Stomach (tissue), 9 donors: ENCODE measurements around the gene PSMB2. TPM values are rescaled to one million over a fixed set of nuclear protein-coding genes. Genes with fewer than 3 reads are reported as not detected.

Source experiments
- DNase-seq, 2 donors: peaks; one replicate each; pipeline versions ENCODE4 v3.0.0 to v3.0.0-alpha.2; 2013 to 2019
- H3K27ac ChIP-seq, 5 donors: fragments of 200-600 bp in 4 of 5; sonication (generic) in 4 of 5; one replicate each; pipeline ENCODE4 v1.5.1; 2013 to 2019; ENCODE audit warnings: mild to moderate bottlenecking in 1 of 5, moderate library complexity in 1 of 5
- H3K27me3 ChIP-seq, 3 donors: fragments of 200-600 bp; sonication (generic); one replicate each; pipeline ENCODE4 v1.5.1; 2017 to 2019; ENCODE audit warnings: mixed run types in 1 of 3
- H3K36me3 ChIP-seq, 4 donors: fragments of 200-600 bp; sonication (generic); 1 replicate in 3 of 4; 2 replicates in 1 of 4; pipeline ENCODE4 v1.5.1; 2016 to 2019
- H3K4me1 ChIP-seq, 4 donors: fragments of 200-600 bp; sonication (generic); one replicate each; pipeline ENCODE4 v1.5.1; 2016 to 2019
- H3K4me3 ChIP-seq, 4 donors: fragments of 200-600 bp; sonication (generic) in 3 of 4; one replicate each; pipeline ENCODE4 v1.5.1; 2016 to 2019; ENCODE audit warnings: mild to moderate bottlenecking in 1 of 4
- H3K9me3 ChIP-seq, 4 donors: fragments of 200-600 bp; sonication (generic); one replicate each; pipeline ENCODE4 v1.5.1; 2016 to 2019
- EP300 ChIP-seq: sonication (generic); formaldehyde crosslinking; IDR thresholded peaks from one replicate; pipeline ENCODE4 v1.6.1; 2017; ENCODE audit warnings: antibody characterized with exemption
- POLR2A ChIP-seq, 4 donors: fragments of 450-650 bp; IDR thresholded peaks; one replicate each; pipeline ENCODE4 v1.6.1; 2016; ENCODE audit warnings: antibody characterized with exemption in 4 of 4, control low read depth in 2 of 4, mild to moderate bottlenecking in 1 of 4, moderate library complexity in 1 of 4
- POLR2AphosphoS5 ChIP-seq, 3 donors: sonication (generic); formaldehyde crosslinking; IDR thresholded peaks; one replicate each; pipeline ENCODE4 v1.6.1; 2016; ENCODE audit warnings: antibody characterized with exemption in 3 of 3
- WGBS, 5 donors: extraction: QIAGEN DNeasy Blood & Tissue Kit in 3 of 5; methylation state at CpG; one replicate each; pipeline versions ENCODE4 v1.1.5 to v1.1.7; 2013 to 2018; 5-methylcytosine and 5-hydroxymethylcytosine counted together
- intact Hi-C: fragments of 100-400 bp; cut with DNase I; formaldehyde crosslinking; loops from one replicate; pipeline ENCODE4 v1.15.1; 2023; ENCODE audit warnings: low total_unique reads
- polyA plus RNA-seq, 3 donors: library from polyadenylated mRNA; stranded (reverse); fragments of 200-250 nt; gene quantifications; one replicate each; pipeline ENCODE4 v1.2.3, GENCODE V29; 2013
- total RNA-seq, 5 donors: library from RNA; depleted of rRNA; stranded (reverse); fragments of >200 nt; gene quantifications; one replicate each; pipeline versions ENCODE4 v1.1.0 to v1.2.3, GENCODE V29; 2014 to 2016
- TF ChIP-seq, protein P1 (sequence below), 7 experiments: fragments of 450-650 bp in 4 of 7; fragments of 200-600 bp in 3 of 7; sonication (generic) in 3 of 7; IDR thresholded peaks; one replicate each; pipeline ENCODE4 v1.5.1; 2016 to 2019; ENCODE audit warnings: antibody characterized with exemption in 7 of 7, control low read depth in 2 of 7, mild to moderate bottlenecking in 1 of 7
- donor health status: healthy with polysubstance abuse.
- donor health status: Bipolar disorder and iron deficiency.
- donor health status: healthy.

PSMB2 gene
- total and polyA plus RNA-seq, 8 donors, result 11.1 to 43.9 (median 31.6) TPM

- peak in 1 of 2 donors; percentile 88 for DNase-seq
- peak in 1 of 4 donors; percentile 53 for TF ChIP-seq POLR2A (IDR thresholded peaks at IDR 0.05)
- TF ChIP-seq POLR2AphosphoS5 (IDR thresholded peaks at IDR 0.05), result peak; percentile 3 to 66 (median 50)
- TF ChIP-seq, protein P1, sequence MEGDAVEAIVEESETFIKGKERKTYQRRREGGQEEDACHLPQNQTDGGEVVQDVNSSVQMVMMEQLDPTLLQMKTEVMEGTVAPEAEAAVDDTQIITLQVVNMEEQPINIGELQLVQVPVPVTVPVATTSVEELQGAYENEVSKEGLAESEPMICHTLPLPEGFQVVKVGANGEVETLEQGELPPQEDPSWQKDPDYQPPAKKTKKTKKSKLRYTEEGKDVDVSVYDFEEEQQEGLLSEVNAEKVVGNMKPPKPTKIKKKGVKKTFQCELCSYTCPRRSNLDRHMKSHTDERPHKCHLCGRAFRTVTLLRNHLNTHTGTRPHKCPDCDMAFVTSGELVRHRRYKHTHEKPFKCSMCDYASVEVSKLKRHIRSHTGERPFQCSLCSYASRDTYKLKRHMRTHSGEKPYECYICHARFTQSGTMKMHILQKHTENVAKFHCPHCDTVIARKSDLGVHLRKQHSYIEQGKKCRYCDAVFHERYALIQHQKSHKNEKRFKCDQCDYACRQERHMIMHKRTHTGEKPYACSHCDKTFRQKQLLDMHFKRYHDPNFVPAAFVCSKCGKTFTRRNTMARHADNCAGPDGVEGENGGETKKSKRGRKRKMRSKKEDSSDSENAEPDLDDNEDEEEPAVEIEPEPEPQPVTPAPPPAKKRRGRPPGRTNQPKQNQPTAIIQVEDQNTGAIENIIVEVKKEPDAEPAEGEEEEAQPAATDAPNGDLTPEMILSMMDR (IDR thresholded peaks at IDR 0.05), result no peak
- Histone ChIP-seq H3K27me3 (no peaks in the 10 kb centered on the region), H3K4me1 (peaks cover 53 to 90% (median 75%) of the 10 kb centered on the region in 4 donors), H3K4me3 (peak within 1 kb of the TSS; percentile 70 to 97 (median 87)), H3K36me3 (peaks cover 9 to 31% (median 26%) of the 10 kb centered on the region in 4 donors), H3K27ac (peak within 1 kb of the TSS; percentile 96 to 99 (median 98)), H3K9me3 (no peaks in the 10 kb centered on the region)
- 0 to 1% (median 1%) methylated on average over 6 to 39 of the region's 39 CpGs for WGBS, 5 donors
- intact Hi-C loops, result no loop called here
Observed at GRCh38 chr1:35557118-35557610, 84.2 kb downstream of the PSMB2 start, which contains the start of gene KIAA0319L. Gene KIAA0319L (minus strand): TSS chr1:35557403. CDS start chr1:35554491, 2,912 bp downstream.

GRCh38 chr1:35556484-35557117 lies 84.7 kb downstream of the PSMB2 start:
- Histone ChIP-seq H3K4me3 (peak overlapping the region; percentile 70 to 97 (median 87)), H3K36me3 (peaks cover 15 to 32% (median 26%) of the 10 kb centered on the region in 4 donors), H3K27ac (peak overlapping the region; percentile 96 to 99 (median 98)), H3K9me3 (no peaks in the 10 kb centered on the region), H3K4me1 (peaks cover 52 to 86% (median 74%) of the 10 kb centered on the region in 4 donors), H3K27me3 (no peaks in the 10 kb centered on the region)
- intact Hi-C loops, result no loop called here
- peak in 1 of 2 donors; percentile 39 for DNase-seq
- TF ChIP-seq POLR2AphosphoS5 (IDR thresholded peaks at IDR 0.05), result no peak
- no peak for TF ChIP-seq POLR2A (IDR thresholded peaks at IDR 0.05)
- no peak for TF ChIP-seq EP300
- TF ChIP-seq, protein P1 (IDR thresholded peaks at IDR 0.05), result no peak
- WGBS, 5 donors, result 1 to 2% (median 1%) methylated on average over 14 to 17 of the region's 17 CpGs

GRCh38 chr1:35555601-35556477 lies 85.5 kb downstream of the PSMB2 start:
- peaks cover 45 to 79% (median 68%) of the 10 kb centered on the region in 4 donors for H3K4me1 ChIP-seq
- H3K27me3 ChIP-seq, result no peaks in the 10 kb centered on the region
- DNase-seq, result peak in 1 of 2 donors; percentile 79
- H3K36me3 ChIP-seq, result peaks cover 20 to 33% (median 32%) of the 10 kb centered on the region in 4 donors
- H3K27ac ChIP-seq, result peak overlapping the region; percentile 26 to 99 (median 98)
- intact Hi-C loops, result no loop called here
- 18 to 48% (median 27%) methylated on average over 10 of the region's 10 CpGs for WGBS, 5 donors
- peak overlapping the region; percentile 70 to 97 (median 87) for H3K4me3 ChIP-seq
- TF ChIP-seq POLR2AphosphoS5 (IDR thresholded peaks at IDR 0.05), result peak in 2 of 3 donors; percentile 60 to 69
- TF ChIP-seq, protein P1 (IDR thresholded peaks at IDR 0.05), result no peak
- H3K9me3 ChIP-seq, result no peaks in the 10 kb centered on the region

GRCh38 chr1:35555212-35555584 lies 86.1 kb downstream of the PSMB2 start:
- no peak for TF ChIP-seq POLR2A (IDR thresholded peaks at IDR 0.05)
- no peak for TF ChIP-seq POLR2AphosphoS5 (IDR thresholded peaks at IDR 0.05)
- TF ChIP-seq, protein P1 (IDR thresholded peaks at IDR 0.05), result no peak
- no peak for TF ChIP-seq EP300
- H3K27me3 ChIP-seq, result no peaks in the 10 kb centered on the region
- no peaks in the 10 kb centered on the region for H3K9me3 ChIP-seq
- H3K4me3 ChIP-seq, result peak overlapping the region in 2 of 4 donors; percentile 70 to 93
- DNase-seq, result no peak
- peaks cover 20 to 38% (median 37%) of the 10 kb centered on the region in 4 donors for H3K36me3 ChIP-seq
- intact Hi-C loops, result no loop called here
- peak overlapping the region in 4 of 5 donors; percentile 97 to 99 (median 98) for H3K27ac ChIP-seq
- peaks cover 38 to 79% (median 61%) of the 10 kb centered on the region in 4 donors for H3K4me1 ChIP-seq
- 32 to 52% (median 46%) methylated on average over 4 of the region's 4 CpGs for WGBS, 5 donors
